ENCODE data around the gene PNPLA5.

The PNPLA5 gene

GRCh38 chr22:43854786-43855271 lies 37.0 kb downstream of the PNPLA5 start:
- no peak for DNase-seq (ENCODE audit: low spot score)

- no peak for DNase-seq (ENCODE audit: low spot score)
Observed at GRCh38 chr22:43854121-43854785, 37.6 kb downstream of the PNPLA5 start.

GRCh38 chr22:43853328-43853931 lies 38.4 kb downstream of the PNPLA5 start:
- DNase-seq (ENCODE audit: low spot score), result no peak

- DNase-seq (ENCODE audit: low spot score), result no peak
Observed at GRCh38 chr22:43852573-43853327, 39.1 kb downstream of the PNPLA5 start.

GRCh38 chr22:43851979-43852307 lies 39.9 kb downstream of the PNPLA5 start:
- DNase-seq (ENCODE audit: low spot score), result no peak

GRCh38 chr22:43851058-43851978 lies 40.5 kb downstream of the PNPLA5 start:
- no peak for DNase-seq (ENCODE audit: low spot score)

GRCh38 chr22:43850529-43850928 lies 41.3 kb downstream of the PNPLA5 start:
- no peak for DNase-seq (ENCODE audit: low spot score)

GRCh38 chr22:43849731-43850130 lies 42.1 kb downstream of the PNPLA5 start:
- DNase-seq (ENCODE audit: low spot score), result no peak

- peak; percentile 70 for DNase-seq (ENCODE audit: low spot score)
Observed at GRCh38 chr22:43848366-43849171, 43.2 kb downstream of the PNPLA5 start.

- DNase-seq (ENCODE audit: low spot score), result no peak
Observed at GRCh38 chr22:43847376-43848289, 44.2 kb downstream of the PNPLA5 start.

- DNase-seq (ENCODE audit: low spot score), result no peak
Observed at GRCh38 chr22:43846966-43847365, 44.8 kb downstream of the PNPLA5 start.

GRCh38 chr22:43845981-43846380 lies 45.8 kb downstream of the PNPLA5 start:
- no peak for DNase-seq (ENCODE audit: low spot score)

- DNase-seq (ENCODE audit: low spot score), result no peak
Observed at GRCh38 chr22:43844560-43845545, 47.0 kb downstream of the PNPLA5 start.

- no peak for DNase-seq (ENCODE audit: low spot score)
Observed at GRCh38 chr22:43843783-43844530, 47.9 kb downstream of the PNPLA5 start.

GRCh38 chr22:43841742-43842141 lies 50.1 kb downstream of the PNPLA5 start:
- DNase-seq (ENCODE audit: low spot score), result no peak

- no peak for DNase-seq (ENCODE audit: low spot score)
Observed at GRCh38 chr22:43840851-43841250, 51.0 kb downstream of the PNPLA5 start.

GRCh38 chr22:43840431-43840830 lies 51.4 kb downstream of the PNPLA5 start:
- DNase-seq (ENCODE audit: low spot score), result no peak

GRCh38 chr22:43839781-43840180 lies 52.0 kb downstream of the PNPLA5 start:
- DNase-seq (ENCODE audit: low spot score), result no peak
